T47D (cell line): ENCODE data around the gene GRN.

ENCODE experiments used
- DNase-seq, 2 experiments: peaks; one replicate each; pipeline versions ENCODE4 v3.0.0 to v3.0.0-alpha.2; 2011 to 2012; ENCODE audit warnings: low read depth in 1 of 2, low spot score in 1 of 2
- JUND ChIP-seq: IDR thresholded peaks from 2 replicates; pipeline ENCODE4 v1.6.1; 2012; ENCODE audit warnings: low read depth
- in situ Hi-C: cut with HindIII; loops from 2 replicates; pipeline ENCODE4 v1.10.0; 2016; ENCODE audit warnings: low sequenced_read_pairs, low pct_unique_long_range_greater_than_20kb

GRN gene

GRCh38 chr17:44314524-44314868 is 30.6 kb upstream of the GRN start:
- no peak for DNase-seq
- TF ChIP-seq JUND: no peak
- in situ Hi-C loops: no loop called here

GRCh38 chr17:44314869-44315661 is 30.0 kb upstream of the GRN start:
- DNase-seq: peak; percentile 78 to 97
- in situ Hi-C loops: no loop called here
- TF ChIP-seq JUND: no peak

- no peak for TF ChIP-seq JUND
- no peak for DNase-seq
- in situ Hi-C loops: no loop called here
These were observed 29.1 kb upstream of the GRN start for GRCh38 chr17:44315760-44316731.

- no peak for TF ChIP-seq JUND
- in situ Hi-C loops: no loop called here
- no peak for DNase-seq
These were observed 27.6 kb upstream of the GRN start for GRCh38 chr17:44317545-44317944.

- in situ Hi-C loops: no loop called here
- DNase-seq: no peak
- no peak for TF ChIP-seq JUND
These were observed 26.8 kb upstream of the GRN start for GRCh38 chr17:44318077-44318892.

GRCh38 chr17:44320066-44320465 is 25.0 kb upstream of the GRN start:
- TF ChIP-seq JUND: no peak
- DNase-seq: no peak
- in situ Hi-C loops: no loop called here

- no peak for TF ChIP-seq JUND
- in situ Hi-C loops: no loop called here
- DNase-seq: no peak
These were observed 23.6 kb upstream of the GRN start for GRCh38 chr17:44321246-44322120.

GRCh38 chr17:44322236-44322895 is 22.7 kb upstream of the GRN start:
- TF ChIP-seq JUND: no peak
- in situ Hi-C loops: no loop called here

GRCh38 chr17:44323359-44324091 is 21.6 kb upstream of the GRN start:
- no peak for DNase-seq
- in situ Hi-C loops: no loop called here
- no peak for TF ChIP-seq JUND

More at GRCh38 chr17:44322236-44322895, 22.7 kb upstream of the GRN start:
- DNase-seq: no peak

- no peak for TF ChIP-seq JUND
- in situ Hi-C loops: no loop called here
- peak in 1 of 2 experiments; percentile 52 for DNase-seq
These were observed 21.0 kb upstream of the GRN start for GRCh38 chr17:44324092-44324570.
